Smooth muscle cell (in vitro differentiated cells): ENCODE data around the gene ZFHX3. TPM values are rescaled to one million over a fixed set of nuclear protein-coding genes. Genes with fewer than 3 reads are reported as not detected.

Experiments
- DNase-seq: peaks from one replicate; lab custom pipeline; 2025; ENCODE audit not compliant: unreplicated experiment; lab: John Stamatoyannopoulos, UW
- H2AFZ ChIP-seq: fragments of 200-600 bp; sonication (generic); 2 replicates; pipeline ENCODE4 v1.6.0; 2016; ENCODE audit warnings: antibody characterized with exemption, low read depth, mild to moderate bottlenecking
- H3F3A ChIP-seq: fragments of 200-600 bp; sonication (generic); 2 replicates; pipeline ENCODE4 v1.6.0; 2017; ENCODE audit warnings: antibody characterized with exemption, low read depth
- H3K27ac ChIP-seq: fragments of 200-600 bp; sonication (generic); 2 replicates; pipeline ENCODE4 v1.5.1; 2016; ENCODE audit warnings: low read depth, mild to moderate bottlenecking
- H3K27me3 ChIP-seq: fragments of 200-600 bp; sonication (generic); 2 replicates; pipeline ENCODE4 v1.6.1; 2016; ENCODE audit warnings: low read depth, mild to moderate bottlenecking
- H3K36me3 ChIP-seq: fragments of 200-600 bp; sonication (generic); 2 replicates; pipeline ENCODE4 v1.5.1; 2016; ENCODE audit warnings: low read depth
- H3K4me1 ChIP-seq: fragments of 200-600 bp; sonication (generic); 2 replicates; pipeline ENCODE4 v1.5.1; 2016; ENCODE audit warnings: low read depth
- H3K4me2 ChIP-seq: fragments of 200-600 bp; sonication (generic); 2 replicates; pipeline ENCODE4 v1.6.0; 2016; ENCODE audit warnings: mild to moderate bottlenecking
- H3K4me3 ChIP-seq: fragments of 200-600 bp; sonication (generic); 2 replicates; pipeline ENCODE4 v1.5.1; 2016; ENCODE audit warnings: mild to moderate bottlenecking
- H3K79me2 ChIP-seq: fragments of 200-600 bp; sonication (generic); 2 replicates; pipeline ENCODE4 v1.6.0; 2016; ENCODE audit warnings: low read depth, mild to moderate bottlenecking
- H3K9ac ChIP-seq: fragments of 200-600 bp; sonication (generic); 2 replicates; pipeline ENCODE4 v1.6.0; 2016; ENCODE audit warnings: low read depth
- H3K9me3 ChIP-seq: fragments of 200-600 bp; sonication (generic); replicated peaks from 2 replicates; pipeline ENCODE4 v1.5.1; 2016; ENCODE audit warnings: low read depth
- H4K20me1 ChIP-seq: fragments of 200-600 bp; sonication (generic); 2 replicates; pipeline ENCODE4 v1.6.0; 2016; ENCODE audit warnings: low read depth
- WGBS: methylation state at CpG from one replicate; pipeline ENCODE4 v1.1.7; 2016; ENCODE audit warnings: low lambda C conversion rate; 5-methylcytosine and 5-hydroxymethylcytosine counted together
- polyA plus RNA-seq: library from polyadenylated mRNA; unstranded; fragments of >200 nt; fragmentation: Nextera tagmentation; extraction: Ambion mirVana; gene quantifications from 2 replicates; pipeline ENCODE4 v1.2.1, GENCODE V29; 2016
- total RNA-seq: library from RNA; depleted of rRNA; stranded (reverse); fragments of >200 nt; gene quantifications from 2 replicates; pipeline ENCODE4 v1.2.3, GENCODE V29; 2014
- TF ChIP-seq, protein P1 (sequence below): fragments of 200-600 bp; sonication (generic); IDR thresholded peaks from 2 replicates; pipeline ENCODE4 v1.5.1; 2017; ENCODE audit warnings: borderline replicate concordance, mild to moderate bottlenecking, antibody characterized with exemption; ENCODE audit not compliant: insufficient read depth, poor library complexity, severe bottlenecking

The ZFHX3 gene
- total and polyA plus RNA-seq, 2 experiments from 2014 or later: 3.1 to 9.8 TPM

DNA sequence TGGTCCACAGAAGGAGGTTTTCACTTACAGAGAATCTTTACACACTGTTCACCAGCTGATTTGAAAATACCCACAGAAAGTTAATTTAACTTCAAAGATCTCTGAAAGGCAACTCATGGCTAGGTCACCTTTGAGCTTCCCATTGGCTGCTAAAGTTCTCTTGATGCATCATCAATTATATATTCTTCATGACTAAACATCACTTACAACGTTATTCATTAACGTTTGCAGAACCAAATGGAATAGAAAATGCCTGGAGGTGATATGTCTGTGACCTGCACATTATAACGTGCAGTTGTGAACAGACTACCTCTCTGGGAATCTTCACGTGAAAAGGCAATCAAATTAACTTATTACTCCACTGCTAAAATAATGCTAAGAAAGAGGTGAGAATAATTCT is 238.5 kb downstream of the ZFHX3 start:
- Histone ChIP-seq H2AFZ (no peak overlapping the region), H3K4me2 (no peak overlapping the region), H3K4me1 (no peaks in the 10 kb centered on the region), H3K9ac (no peak overlapping the region), H3K36me3 (no peaks in the 10 kb centered on the region), H3K27me3 (no peaks in the 10 kb centered on the region), H3K79me2 (no peaks in the 10 kb centered on the region), H3K27ac (no peak overlapping the region), H4K20me1 (no peaks in the 10 kb centered on the region), H3F3A (no peaks in the 10 kb centered on the region), H3K9me3 (no peaks in the 10 kb centered on the region), H3K4me3 (no peak overlapping the region)
- no peak for DNase-seq
- TF ChIP-seq, protein P1, sequence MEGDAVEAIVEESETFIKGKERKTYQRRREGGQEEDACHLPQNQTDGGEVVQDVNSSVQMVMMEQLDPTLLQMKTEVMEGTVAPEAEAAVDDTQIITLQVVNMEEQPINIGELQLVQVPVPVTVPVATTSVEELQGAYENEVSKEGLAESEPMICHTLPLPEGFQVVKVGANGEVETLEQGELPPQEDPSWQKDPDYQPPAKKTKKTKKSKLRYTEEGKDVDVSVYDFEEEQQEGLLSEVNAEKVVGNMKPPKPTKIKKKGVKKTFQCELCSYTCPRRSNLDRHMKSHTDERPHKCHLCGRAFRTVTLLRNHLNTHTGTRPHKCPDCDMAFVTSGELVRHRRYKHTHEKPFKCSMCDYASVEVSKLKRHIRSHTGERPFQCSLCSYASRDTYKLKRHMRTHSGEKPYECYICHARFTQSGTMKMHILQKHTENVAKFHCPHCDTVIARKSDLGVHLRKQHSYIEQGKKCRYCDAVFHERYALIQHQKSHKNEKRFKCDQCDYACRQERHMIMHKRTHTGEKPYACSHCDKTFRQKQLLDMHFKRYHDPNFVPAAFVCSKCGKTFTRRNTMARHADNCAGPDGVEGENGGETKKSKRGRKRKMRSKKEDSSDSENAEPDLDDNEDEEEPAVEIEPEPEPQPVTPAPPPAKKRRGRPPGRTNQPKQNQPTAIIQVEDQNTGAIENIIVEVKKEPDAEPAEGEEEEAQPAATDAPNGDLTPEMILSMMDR: no peak
- WGBS: 95% methylated on average over 4 of the region's 4 CpGs

GRCh38 chr16:72808754-72809153 is 239.2 kb downstream of the ZFHX3 start:
- H3K27ac ChIP-seq: no peak overlapping the region

GRCh38 chr16:72807245-72807644 is 240.7 kb downstream of the ZFHX3 start:
- H3F3A ChIP-seq: no peaks in the 10 kb centered on the region
- no peaks in the 10 kb centered on the region for H3K27me3 ChIP-seq
- no peaks in the 10 kb centered on the region for H3K36me3 ChIP-seq
- H3K9ac ChIP-seq: no peak overlapping the region
- no peak for DNase-seq
- H2AFZ ChIP-seq: no peak overlapping the region
- H3K4me3 ChIP-seq: no peak overlapping the region
- H3K9me3 ChIP-seq: no peaks in the 10 kb centered on the region
- H3K27ac ChIP-seq: no peak overlapping the region
- TF ChIP-seq, protein P1: no peak
- 58% methylated on average over 3 of the region's 3 CpGs for WGBS
- no peaks in the 10 kb centered on the region for H3K4me1 ChIP-seq
- H3K79me2 ChIP-seq: no peaks in the 10 kb centered on the region
- H4K20me1 ChIP-seq: no peaks in the 10 kb centered on the region
- no peak overlapping the region for H3K4me2 ChIP-seq

More at GRCh38 chr16:72808754-72809153, 239.2 kb downstream of the ZFHX3 start:
- Histone ChIP-seq H3K9me3 (no peaks in the 10 kb centered on the region), H3F3A (no peaks in the 10 kb centered on the region), H2AFZ (no peak overlapping the region), H3K4me2 (no peak overlapping the region), H3K9ac (no peak overlapping the region), H3K27me3 (no peaks in the 10 kb centered on the region), H4K20me1 (no peaks in the 10 kb centered on the region), H3K79me2 (no peaks in the 10 kb centered on the region), H3K4me3 (no peak overlapping the region), H3K4me1 (no peaks in the 10 kb centered on the region), H3K36me3 (no peaks in the 10 kb centered on the region)
- no peak for DNase-seq
- 97% methylated on average over 1 of the region's 1 CpG for WGBS
- TF ChIP-seq, protein P1: no peak

DNA sequence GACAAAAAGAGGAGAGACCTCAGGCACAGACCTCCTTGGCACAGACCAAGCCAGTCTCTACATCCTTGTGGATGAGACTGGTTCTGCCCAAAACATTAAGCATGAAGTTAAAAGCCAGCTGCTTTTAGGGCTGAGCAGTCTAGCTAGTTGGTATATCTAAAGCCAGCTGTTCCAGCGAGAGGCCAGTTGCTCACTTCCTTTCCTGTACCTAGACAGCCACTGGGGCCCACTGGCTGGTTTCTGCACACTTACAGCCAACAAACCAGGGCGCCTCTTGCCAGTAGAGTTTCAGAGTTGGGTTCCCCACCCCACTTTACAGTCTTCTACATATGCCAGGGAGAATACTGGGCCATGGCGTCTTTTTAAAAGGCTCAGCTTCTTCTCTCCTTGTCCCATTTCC is 242.4 kb downstream of the ZFHX3 start:
- H3F3A ChIP-seq: no peaks in the 10 kb centered on the region
- no peaks in the 10 kb centered on the region for H3K27me3 ChIP-seq
- no peak overlapping the region for H3K4me2 ChIP-seq
- H3K4me3 ChIP-seq: no peak overlapping the region
- no peaks in the 10 kb centered on the region for H3K79me2 ChIP-seq
- WGBS: 90% methylated on average over 3 of the region's 3 CpGs
- no peak for DNase-seq
- no peak overlapping the region for H3K9ac ChIP-seq
- no peak overlapping the region for H3K27ac ChIP-seq
- H2AFZ ChIP-seq: no peak overlapping the region
- H3K4me1 ChIP-seq: no peaks in the 10 kb centered on the region
- no peaks in the 10 kb centered on the region for H4K20me1 ChIP-seq
- no peaks in the 10 kb centered on the region for H3K9me3 ChIP-seq
- TF ChIP-seq, protein P1: no peak
- no peaks in the 10 kb centered on the region for H3K36me3 ChIP-seq
